ENCODE results near the gene MVD.
"Not testable (repeated sequence)": the region's sequence is repeated elsewhere in the genome, so short reads cannot be mapped to it uniquely, and the experiment has no call there.

The MVD gene

GRCh38 chr16:88681709-88682451 is 19.0 kb upstream of the MVD start:
- DNase-seq (ENCODE audit: low read depth) = no peak

GRCh38 chr16:88681084-88681680 is 18.3 kb upstream of the MVD start:
- no peak for DNase-seq (ENCODE audit: low read depth)

DNA sequence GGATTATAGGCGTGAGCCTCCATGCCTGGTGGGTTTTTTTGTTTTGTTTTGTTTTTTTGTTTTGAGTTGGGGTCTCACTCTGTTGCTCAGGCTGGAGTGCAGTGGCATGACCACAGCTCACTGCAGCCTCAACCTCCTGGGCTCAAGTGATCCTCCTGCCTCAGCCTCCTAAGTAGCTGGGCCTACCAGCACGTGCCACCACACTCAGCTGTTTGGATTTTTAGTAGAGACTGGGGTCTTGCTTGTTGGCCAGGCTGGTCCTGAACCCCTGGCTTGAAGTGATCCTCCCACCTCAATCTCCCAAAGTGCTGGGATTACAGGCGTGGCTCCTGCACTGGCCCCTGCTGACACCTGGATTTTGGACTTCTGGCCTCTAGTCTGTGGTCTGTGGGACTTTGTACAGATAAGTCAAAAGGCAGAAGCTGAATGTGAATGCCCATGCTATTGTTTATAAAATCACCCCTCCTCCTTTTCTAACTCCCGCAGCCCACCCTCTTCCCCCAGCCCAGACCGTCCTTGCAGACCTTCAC is 17.7 kb upstream of the MVD start:
- no peak for DNase-seq (ENCODE audit: low read depth)

DNA sequence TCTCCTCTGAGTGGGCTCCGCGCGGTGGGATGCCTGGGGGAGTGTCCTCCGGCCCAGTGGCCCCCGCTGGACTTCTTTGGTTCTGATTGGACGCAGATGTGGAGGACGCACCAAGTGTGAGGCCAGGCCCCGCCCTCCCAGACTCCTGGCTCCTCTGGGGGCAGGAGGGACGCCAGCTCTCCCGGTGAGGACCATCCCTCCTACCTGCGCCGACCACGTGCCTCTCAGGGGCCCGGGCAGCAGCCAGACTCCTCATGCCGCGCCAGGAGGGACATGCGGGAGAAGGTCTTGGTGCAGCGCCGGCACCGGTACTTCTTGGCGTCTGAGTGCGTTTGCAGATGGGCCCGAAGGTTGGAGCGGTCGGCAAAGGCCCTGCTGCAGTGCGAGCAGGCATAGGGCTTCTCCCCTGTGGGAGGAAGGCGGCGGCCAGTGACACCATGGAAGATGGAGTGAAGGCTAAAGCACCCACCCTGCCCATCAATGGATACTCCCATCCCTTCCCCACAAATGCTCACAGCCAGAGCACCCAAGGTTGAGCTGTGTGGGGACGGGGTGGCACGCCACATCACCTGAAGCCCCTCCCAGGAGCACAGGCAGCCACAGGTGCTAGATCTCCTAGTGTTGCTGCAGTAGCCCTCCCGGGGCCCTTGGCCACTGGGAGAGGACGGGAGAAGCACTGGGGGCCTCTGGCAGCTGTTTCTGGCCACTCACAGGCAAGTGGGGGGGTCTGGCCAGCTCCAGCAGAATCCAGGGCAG is 15.5 kb upstream of the MVD start:
- no peak for DNase-seq (ENCODE audit: low read depth)

DNA sequence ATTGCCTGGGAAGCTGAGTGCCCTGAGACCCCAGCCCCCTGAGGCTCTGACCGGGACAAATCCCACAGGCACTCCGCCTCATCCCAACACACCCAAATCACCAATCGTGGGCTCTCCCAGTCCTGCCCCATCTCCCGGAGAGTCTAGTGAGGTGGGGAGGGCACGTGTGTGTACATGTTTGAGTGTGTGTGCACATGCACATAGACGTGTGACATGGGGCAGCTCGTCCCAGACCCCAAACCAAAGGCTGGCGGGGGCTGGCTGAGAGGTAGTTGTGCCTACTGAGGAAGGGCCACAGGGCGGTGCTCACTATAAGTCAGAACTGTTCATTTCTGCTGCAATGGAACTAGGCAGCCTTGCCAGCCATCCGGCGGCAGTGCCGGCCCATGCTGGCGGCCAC is 14.8 kb upstream of the MVD start:
- no peak for DNase-seq (ENCODE audit: low read depth)

- no peak for DNase-seq (ENCODE audit: low read depth)
Observed at GRCh38 chr16:88676502-88677242, 13.8 kb upstream of the MVD start.

GRCh38 chr16:88673716-88674379 is 11.0 kb upstream of the MVD start:
- DNase-seq (ENCODE audit: low read depth) = no peak

DNA sequence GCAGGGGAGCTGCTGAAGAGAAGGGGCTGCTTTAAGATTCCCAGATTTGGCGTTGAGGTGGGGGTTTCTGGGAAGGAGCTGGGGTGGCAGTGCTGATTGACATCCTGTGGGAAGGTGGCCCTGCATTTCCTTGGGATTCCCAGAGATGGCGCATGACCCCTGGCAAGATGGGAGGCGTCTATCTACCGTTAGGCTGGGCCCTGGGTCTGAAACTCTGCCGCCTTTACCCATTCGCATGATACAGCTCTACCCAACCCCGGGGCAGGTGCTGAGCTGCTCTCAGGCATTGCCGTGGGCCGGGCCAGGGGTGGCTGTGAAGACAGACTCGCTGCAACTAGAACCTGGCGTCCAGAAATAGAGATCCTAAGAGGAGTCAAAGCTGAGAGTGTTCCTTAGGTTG is 9.9 kb upstream of the MVD start:
- no peak for DNase-seq (ENCODE audit: low read depth)

GRCh38 chr16:88671806-88672205 is 8.9 kb upstream of the MVD start:
- DNase-seq (ENCODE audit: low read depth) = no peak

DNA sequence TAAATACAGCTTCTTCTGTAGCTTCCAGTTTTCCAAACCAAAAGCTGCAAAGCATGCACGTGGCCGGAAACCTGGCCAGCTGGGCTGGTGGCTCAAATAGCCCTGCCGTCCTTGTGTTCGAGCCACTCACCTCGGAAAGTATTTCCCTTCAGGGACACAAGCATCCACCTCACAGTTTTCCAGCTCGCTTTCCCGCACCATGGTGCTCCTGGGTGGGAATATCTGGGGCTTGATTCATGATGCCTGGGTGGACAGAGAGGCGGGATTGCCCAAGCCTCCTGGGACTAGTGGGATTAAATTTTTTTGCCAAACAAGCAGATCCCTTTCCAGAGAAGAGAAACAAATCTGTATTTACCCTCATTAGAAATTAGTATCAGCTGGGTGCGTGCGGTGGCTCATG is 7.1 kb upstream of the MVD start:
- DNase-seq (ENCODE audit: low read depth) = no peak

GRCh38 chr16:88669493-88669892 is 6.6 kb upstream of the MVD start:
- not testable (repeated sequence) for DNase-seq (ENCODE audit: low read depth)

DNA sequence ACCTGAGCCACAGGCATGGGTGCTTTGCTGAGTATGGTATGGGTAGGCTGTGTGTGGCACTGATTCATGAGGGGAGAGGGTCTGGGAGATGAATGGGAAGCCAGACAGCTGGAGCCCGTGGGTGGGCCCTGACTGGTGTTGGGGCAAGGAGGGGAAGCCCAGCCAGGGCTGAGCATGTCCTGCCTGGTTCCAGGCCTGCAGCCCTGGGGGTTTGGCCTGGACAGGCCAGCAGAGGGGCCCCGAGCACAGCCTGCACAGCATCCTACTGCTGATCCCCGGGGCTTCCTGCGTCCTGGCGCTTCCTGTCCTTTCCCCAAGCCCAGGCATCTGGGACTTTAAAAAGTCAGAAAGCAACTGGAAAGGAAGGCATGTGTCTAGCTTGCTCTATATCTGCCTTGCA is 4.6 kb upstream of the MVD start:
- DNase-seq (ENCODE audit: low read depth) = no peak

- DNase-seq (ENCODE audit: low read depth) = no peak
Observed at GRCh38 chr16:88665570-88665969, 2.7 kb upstream of the MVD start.

DNA sequence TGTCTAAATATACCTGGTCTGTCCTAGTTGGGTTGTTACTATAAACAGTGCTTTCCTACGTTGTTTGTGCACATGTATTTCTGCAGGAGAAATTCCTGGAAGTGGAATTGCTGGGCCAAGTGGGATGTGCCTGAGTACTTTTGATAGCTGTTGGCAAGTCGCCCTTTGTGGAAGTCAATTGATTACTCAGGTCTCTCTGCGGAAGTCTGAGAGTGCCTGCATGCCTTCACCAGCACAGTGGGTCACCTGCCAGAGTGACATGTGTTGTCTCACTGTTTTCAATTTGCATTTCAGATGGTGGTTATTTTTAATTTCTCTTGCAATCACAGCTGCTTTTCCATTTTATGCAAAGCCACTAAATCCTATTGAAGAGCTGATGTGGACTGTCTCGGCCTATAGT is 2.3 kb upstream of the MVD start:
- DNase-seq (ENCODE audit: low read depth) = no peak

DNA sequence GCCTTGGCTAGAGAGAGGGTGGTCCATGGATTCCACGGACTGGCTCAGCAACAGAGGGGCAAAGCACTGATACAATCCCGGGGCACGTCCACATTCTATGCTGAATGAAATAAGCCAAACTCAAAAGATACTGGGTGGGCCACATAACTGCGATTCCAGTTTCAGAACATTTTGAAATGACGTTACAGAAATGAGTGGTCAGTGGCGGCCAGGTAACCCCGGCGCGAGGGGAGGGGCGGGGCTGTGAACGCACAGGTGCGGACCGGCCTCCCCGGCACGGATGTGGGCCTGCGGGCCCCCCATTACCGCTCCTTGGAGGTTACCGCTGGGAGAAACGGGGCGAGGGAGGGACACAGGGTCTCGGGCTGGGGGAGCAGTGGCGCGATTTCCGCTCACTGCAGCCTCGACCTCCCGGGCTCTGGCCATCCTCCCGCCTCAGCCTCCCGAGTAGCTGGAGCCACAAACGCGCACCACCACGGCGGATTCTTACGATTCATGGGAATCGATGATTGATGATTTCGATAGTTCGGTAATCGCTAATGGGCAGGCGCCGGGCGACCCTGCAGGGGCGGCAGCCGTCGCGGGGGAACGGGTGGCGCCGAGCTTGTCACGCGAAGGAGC is 559 bp downstream of the MVD start:
- DNase-seq (ENCODE audit: low read depth) = peak; percentile 12

DNA sequence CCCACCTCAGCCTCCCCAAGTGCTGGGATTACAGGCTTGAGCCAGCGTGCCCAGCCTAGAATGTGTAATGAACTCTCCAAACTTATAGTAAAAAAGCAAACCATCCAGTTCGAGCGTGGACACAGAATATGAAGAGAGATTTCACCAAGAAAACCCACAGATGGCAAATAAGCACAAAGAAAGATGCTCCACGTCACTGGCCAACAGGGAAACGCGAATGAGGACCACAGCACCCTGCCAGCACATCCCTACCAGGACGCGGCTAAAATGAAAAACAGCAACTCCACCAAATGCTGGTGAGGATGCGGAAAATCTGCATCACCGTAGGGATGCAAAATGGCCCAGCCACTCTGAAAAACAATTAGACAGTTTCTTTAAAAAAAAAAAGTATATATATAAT is 1.4 kb downstream of the MVD start:
- no peak for DNase-seq (ENCODE audit: low read depth)

DNA sequence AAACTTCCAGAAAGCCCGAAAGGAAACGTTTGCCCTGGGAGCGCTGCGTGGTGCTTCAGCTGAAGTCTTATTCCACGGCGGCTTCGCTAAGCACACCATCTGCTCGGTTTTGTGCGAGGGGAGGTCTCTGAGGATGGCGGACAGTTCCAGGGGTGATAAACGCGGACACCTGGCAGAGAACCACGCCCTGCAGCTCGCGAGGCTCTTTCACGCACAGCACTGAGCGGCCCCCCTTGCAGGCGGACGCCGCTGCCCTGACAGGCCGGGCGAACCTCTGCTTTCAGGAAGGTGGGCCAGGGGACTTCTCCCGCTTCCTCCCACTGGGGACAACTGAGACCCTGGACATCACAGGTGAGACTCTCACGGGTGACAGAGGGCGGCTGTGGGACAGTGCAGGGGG is 3.7 kb downstream of the MVD start:
- no peak for DNase-seq (ENCODE audit: low read depth)

GRCh38 chr16:88658714-88659113 is 4.2 kb downstream of the MVD start:
- no peak for DNase-seq (ENCODE audit: low read depth)

GRCh38 chr16:88657371-88657770 is 5.5 kb downstream of the MVD start:
- DNase-seq (ENCODE audit: low read depth) = no peak

- DNase-seq (ENCODE audit: low read depth) = no peak
Observed at GRCh38 chr16:88656291-88656980, 6.5 kb downstream of the MVD start.

Measured in EH (cell line).